GM23338 (cell line): ENCODE data around the gene IRGM. TPM values are rescaled to one million over a fixed set of nuclear protein-coding genes. Genes with fewer than 3 reads are reported as not detected.

Experiments
- ATAC-seq: fragments of 200-7000 bp; cut with Tn5 transposase; 3 replicates; pipeline ENCODE4 v1.9.1; 2020
- DNase-seq: peaks from one replicate; pipeline ENCODE4 v3.0.0-alpha.2; 2015; ENCODE audit warnings: low spot score
- H2AFZ ChIP-seq: fragments of 200-600 bp; sonication (generic); 2 replicates; pipeline ENCODE4 v1.8.0; 2016; ENCODE audit warnings: antibody characterized with exemption, mild to moderate bottlenecking, moderate library complexity
- H3F3A ChIP-seq: fragments of 200-600 bp; sonication (generic); replicated peaks from 2 replicates; pipeline ENCODE4 v1.8.0; 2017; ENCODE audit warnings: antibody characterized with exemption, mixed run types, low read depth
- H3K27ac ChIP-seq: fragments of 200-600 bp; sonication (generic); 2 replicates; pipeline ENCODE4 v1.6.1; 2016; ENCODE audit warnings: low read depth
- H3K27me3 ChIP-seq: fragments of 200-600 bp; sonication (generic); 2 replicates; pipeline ENCODE4 v1.8.0; 2016; ENCODE audit warnings: mild to moderate bottlenecking, mixed run types, moderate library complexity; ENCODE audit not compliant: insufficient read depth
- H3K36me3 ChIP-seq: fragments of 200-600 bp; sonication (generic); 2 replicates; pipeline ENCODE4 v1.8.0; 2016; ENCODE audit warnings: mild to moderate bottlenecking; ENCODE audit not compliant: insufficient read depth
- H3K4me1 ChIP-seq: fragments of 200-600 bp; sonication (generic); 2 replicates; pipeline ENCODE4 v1.8.0; 2016; ENCODE audit warnings: mild to moderate bottlenecking, moderate library complexity; ENCODE audit not compliant: insufficient read depth
- H3K4me2 ChIP-seq: fragments of 200-600 bp; sonication (generic); 2 replicates; pipeline ENCODE4 v1.7.1; 2017; ENCODE audit warnings: mixed run types
- H3K4me3 ChIP-seq: fragments of 200-600 bp; sonication (generic); 2 replicates; pipeline ENCODE4 v1.6.1; 2016; ENCODE audit warnings: mixed run types
- H3K79me2 ChIP-seq: fragments of 200-600 bp; sonication (generic); replicated peaks from 2 replicates; pipeline ENCODE4 v1.8.0; 2017; ENCODE audit warnings: mild to moderate bottlenecking; ENCODE audit not compliant: insufficient read depth
- H3K9me2 ChIP-seq: fragments of 200-600 bp; sonication (generic); 2 replicates; pipeline ENCODE4 v1.8.0; 2017; ENCODE audit not compliant: insufficient read depth
- H4K20me1 ChIP-seq: fragments of 200-600 bp; sonication (generic); replicated peaks from 2 replicates; pipeline ENCODE4 v1.8.0; 2017; ENCODE audit warnings: mild to moderate bottlenecking; ENCODE audit not compliant: insufficient read depth
- H3K27ac Mint-ChIP-seq: 2 replicates; pipeline ENCODE4 v1.8.0; 2020; ENCODE audit warnings: inconsistent platforms, mild to moderate bottlenecking, moderate library complexity, mixed read lengths
- H3K27me3 Mint-ChIP-seq: 3 replicates; pipeline ENCODE4 v1.8.0; 2022; ENCODE audit warnings: low read depth, mild to moderate bottlenecking, moderate library complexity, mixed read lengths, inconsistent platforms; ENCODE audit not compliant: insufficient read depth, poor library complexity
- H3K36me3 Mint-ChIP-seq: 3 replicates; pipeline ENCODE4 v1.8.0; 2021; ENCODE audit warnings: low read depth, mild to moderate bottlenecking, inconsistent platforms, moderate library complexity, mixed read lengths
- H3K4me1 Mint-ChIP-seq: 3 replicates; pipeline ENCODE4 v1.8.0; 2020; ENCODE audit warnings: mild to moderate bottlenecking, inconsistent platforms, mixed read lengths
- H3K4me3 Mint-ChIP-seq: 3 replicates; pipeline ENCODE4 v1.8.0; 2021; ENCODE audit warnings: moderate library complexity, mild to moderate bottlenecking, inconsistent platforms, mixed read lengths
- H3K9me3 Mint-ChIP-seq: 3 replicates; pipeline ENCODE4 v1.8.0; 2020; ENCODE audit warnings: moderate library complexity, mild to moderate bottlenecking, inconsistent platforms, mixed read lengths
- EZH2phosphoT487 ChIP-seq: fragments of 200-600 bp; sonication (generic); IDR thresholded peaks from one replicate; pipeline ENCODE4 v1.8.1; 2018; ENCODE audit warnings: antibody characterized with exemption; ENCODE audit not compliant: unreplicated experiment
- JUNB ChIP-seq: IDR thresholded peaks from one replicate; pipeline ENCODE4 v1.6.1; 2016; ENCODE audit warnings: antibody characterized with exemption; ENCODE audit not compliant: unreplicated experiment
- STAT1 ChIP-seq: IDR thresholded peaks from one replicate; pipeline ENCODE4 v1.6.1; 2016; ENCODE audit warnings: antibody characterized with exemption; ENCODE audit not compliant: unreplicated experiment
- polyA plus RNA-seq: library from polyadenylated mRNA; unstranded; fragments of >200 nt; fragmentation: Nextera tagmentation; extraction: Ambion mirVana; gene quantifications from 2 replicates; pipeline ENCODE4 v1.2.1, GENCODE V29; 2016
- total RNA-seq: library from RNA; depleted of rRNA; stranded (reverse); fragments of >200 nt; shearing (Covaris generic); gene quantifications from 2 replicates; pipeline ENCODE4 v1.2.3, GENCODE V29; 2014
- TF ChIP-seq, protein P1 (sequence below): IDR thresholded peaks from one replicate; pipeline ENCODE4 v1.6.1; 2018; ENCODE audit warnings: antibody characterized with exemption; ENCODE audit not compliant: unreplicated experiment
- TF ChIP-seq, protein P2 (sequence below): fragments of 250-450 bp; sonication (Bioruptor Pico); IDR thresholded peaks from 2 replicates; pipeline ENCODE4 v1.5.0; 2020; ENCODE audit warnings: mild to moderate bottlenecking, moderate library complexity

The IRGM gene
- total and polyA plus RNA-seq, 2 experiments from 2014 or later = not detected

DNA sequence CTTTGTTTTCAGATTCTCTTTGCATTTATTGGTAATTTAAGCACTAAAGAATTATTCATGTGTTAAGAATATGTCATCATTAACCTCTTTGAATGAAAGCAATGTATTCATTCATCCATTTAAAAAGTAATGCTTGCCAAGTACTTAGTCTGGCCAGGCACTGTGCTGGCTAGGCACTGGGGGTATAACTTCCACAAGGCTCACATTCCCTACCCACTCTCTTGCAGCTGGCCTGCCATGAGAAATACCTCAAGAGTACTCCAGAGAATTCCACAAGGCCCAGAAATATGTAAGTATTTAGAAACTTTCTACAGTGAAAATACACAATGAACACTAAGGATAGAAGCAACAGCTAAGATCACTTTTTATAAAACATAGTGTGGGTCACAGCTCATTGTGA is 33.0 kb downstream of the IRGM start:
- Histone ChIP-seq H3K4me1 (no peaks in the 10 kb centered on the region), H3K36me3 (no peaks in the 10 kb centered on the region; the same call in 1 of the 2 replicates), H3F3A (no peaks in the 10 kb centered on the region), H4K20me1 (no peaks in the 10 kb centered on the region), H3K27ac (no peak overlapping the region), H3K4me2 (no peak overlapping the region), H2AFZ (no peak overlapping the region), H3K27me3 (no peaks in the 10 kb centered on the region), H3K9me2 (no peaks in the 10 kb centered on the region), H3K79me2 (no peaks in the 10 kb centered on the region), H3K4me3 (no peak overlapping the region)
- Mint-ChIP-seq H3K4me3 (no peak overlapping the region), H3K27ac (no peak overlapping the region), H3K36me3 (no peaks in the 10 kb centered on the region; the same call in 2 of the 3 replicates), H3K9me3 (peaks cover 74% of the 10 kb centered on the region), H3K4me1 (no peaks in the 10 kb centered on the region; the same call in 2 of the 3 replicates), H3K27me3 (peaks cover 7% of the 10 kb centered on the region)
- ATAC-seq = no peak
- no peak for DNase-seq
- TF ChIP-seq, protein P1, sequence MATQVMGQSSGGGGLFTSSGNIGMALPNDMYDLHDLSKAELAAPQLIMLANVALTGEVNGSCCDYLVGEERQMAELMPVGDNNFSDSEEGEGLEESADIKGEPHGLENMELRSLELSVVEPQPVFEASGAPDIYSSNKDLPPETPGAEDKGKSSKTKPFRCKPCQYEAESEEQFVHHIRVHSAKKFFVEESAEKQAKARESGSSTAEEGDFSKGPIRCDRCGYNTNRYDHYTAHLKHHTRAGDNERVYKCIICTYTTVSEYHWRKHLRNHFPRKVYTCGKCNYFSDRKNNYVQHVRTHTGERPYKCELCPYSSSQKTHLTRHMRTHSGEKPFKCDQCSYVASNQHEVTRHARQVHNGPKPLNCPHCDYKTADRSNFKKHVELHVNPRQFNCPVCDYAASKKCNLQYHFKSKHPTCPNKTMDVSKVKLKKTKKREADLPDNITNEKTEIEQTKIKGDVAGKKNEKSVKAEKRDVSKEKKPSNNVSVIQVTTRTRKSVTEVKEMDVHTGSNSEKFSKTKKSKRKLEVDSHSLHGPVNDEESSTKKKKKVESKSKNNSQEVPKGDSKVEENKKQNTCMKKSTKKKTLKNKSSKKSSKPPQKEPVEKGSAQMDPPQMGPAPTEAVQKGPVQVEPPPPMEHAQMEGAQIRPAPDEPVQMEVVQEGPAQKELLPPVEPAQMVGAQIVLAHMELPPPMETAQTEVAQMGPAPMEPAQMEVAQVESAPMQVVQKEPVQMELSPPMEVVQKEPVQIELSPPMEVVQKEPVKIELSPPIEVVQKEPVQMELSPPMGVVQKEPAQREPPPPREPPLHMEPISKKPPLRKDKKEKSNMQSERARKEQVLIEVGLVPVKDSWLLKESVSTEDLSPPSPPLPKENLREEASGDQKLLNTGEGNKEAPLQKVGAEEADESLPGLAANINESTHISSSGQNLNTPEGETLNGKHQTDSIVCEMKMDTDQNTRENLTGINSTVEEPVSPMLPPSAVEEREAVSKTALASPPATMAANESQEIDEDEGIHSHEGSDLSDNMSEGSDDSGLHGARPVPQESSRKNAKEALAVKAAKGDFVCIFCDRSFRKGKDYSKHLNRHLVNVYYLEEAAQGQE = no peak
- TF ChIP-seq STAT1 = no peak
- no peak for TF ChIP-seq EZH2phosphoT487

DNA sequence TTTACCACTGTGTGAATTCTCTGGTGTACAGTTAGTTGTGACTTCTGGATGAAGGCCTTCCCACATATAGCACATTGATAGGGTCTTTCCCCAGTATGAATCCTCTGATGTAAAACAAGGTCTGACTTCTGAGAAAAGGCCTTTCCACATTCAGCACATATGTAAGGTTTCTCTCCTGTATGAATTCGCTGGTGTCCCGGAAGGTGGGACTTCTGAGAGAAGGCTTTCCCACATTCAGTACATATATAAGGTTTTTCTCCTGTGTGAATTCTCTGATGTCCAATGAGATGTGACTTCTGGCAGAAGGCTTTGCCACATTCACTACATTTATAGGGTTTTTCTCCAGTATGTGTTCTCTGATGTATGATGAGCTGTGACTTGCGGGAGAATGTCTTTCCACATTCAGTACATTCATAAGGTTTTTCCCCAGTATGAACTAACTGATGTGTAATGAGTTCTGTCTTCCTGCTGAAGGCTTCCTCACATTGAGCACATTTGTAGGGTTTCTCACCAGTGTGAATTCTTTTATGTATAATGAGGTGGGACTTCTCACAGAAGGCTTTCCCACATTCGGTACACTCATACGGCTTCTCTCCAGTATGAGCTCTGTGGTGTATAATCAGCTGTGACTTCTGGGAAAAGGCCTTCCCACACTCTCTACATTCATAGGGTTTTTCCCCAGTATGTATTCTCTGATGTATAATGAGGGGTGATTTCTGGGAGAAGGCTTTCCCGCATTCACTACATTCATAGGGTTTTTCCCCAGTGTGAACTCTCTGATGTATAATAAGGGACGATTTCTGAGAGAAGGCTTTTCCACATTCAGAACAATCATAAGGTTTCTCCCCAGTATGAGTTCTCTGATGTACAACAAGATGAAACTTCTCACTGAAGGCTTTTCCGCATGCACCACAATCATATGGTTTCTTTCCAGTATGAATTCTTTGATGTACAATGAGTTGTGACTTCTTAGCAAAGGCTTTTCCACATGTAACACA is 49.4 kb downstream of the IRGM start:
- Mint-ChIP-seq H3K4me3 (no peak overlapping the region), H3K27ac (no peak overlapping the region), H3K4me1 (no peaks in the 10 kb centered on the region), H3K9me3 (peaks cover 99% of the 10 kb centered on the region), H3K36me3 (peaks cover 83% of the 10 kb centered on the region), H3K27me3 (peaks cover 3% of the 10 kb centered on the region)
- H3K27me3 ChIP-seq = no peaks in the 10 kb centered on the region
- no peak overlapping the region for H2AFZ ChIP-seq
- H3K4me1 ChIP-seq = no peaks in the 10 kb centered on the region
- peak overlapping the region; percentile 5; the same call in 1 of the 2 replicates for H3K4me3 ChIP-seq
- DNase-seq (peak; percentile 11), ATAC-seq (no peak)
- no peak overlapping the region for H3K4me2 ChIP-seq
- no peaks in the 10 kb centered on the region for H4K20me1 ChIP-seq
- no peaks in the 10 kb centered on the region for H3K79me2 ChIP-seq
- TF ChIP-seq, protein P2, sequence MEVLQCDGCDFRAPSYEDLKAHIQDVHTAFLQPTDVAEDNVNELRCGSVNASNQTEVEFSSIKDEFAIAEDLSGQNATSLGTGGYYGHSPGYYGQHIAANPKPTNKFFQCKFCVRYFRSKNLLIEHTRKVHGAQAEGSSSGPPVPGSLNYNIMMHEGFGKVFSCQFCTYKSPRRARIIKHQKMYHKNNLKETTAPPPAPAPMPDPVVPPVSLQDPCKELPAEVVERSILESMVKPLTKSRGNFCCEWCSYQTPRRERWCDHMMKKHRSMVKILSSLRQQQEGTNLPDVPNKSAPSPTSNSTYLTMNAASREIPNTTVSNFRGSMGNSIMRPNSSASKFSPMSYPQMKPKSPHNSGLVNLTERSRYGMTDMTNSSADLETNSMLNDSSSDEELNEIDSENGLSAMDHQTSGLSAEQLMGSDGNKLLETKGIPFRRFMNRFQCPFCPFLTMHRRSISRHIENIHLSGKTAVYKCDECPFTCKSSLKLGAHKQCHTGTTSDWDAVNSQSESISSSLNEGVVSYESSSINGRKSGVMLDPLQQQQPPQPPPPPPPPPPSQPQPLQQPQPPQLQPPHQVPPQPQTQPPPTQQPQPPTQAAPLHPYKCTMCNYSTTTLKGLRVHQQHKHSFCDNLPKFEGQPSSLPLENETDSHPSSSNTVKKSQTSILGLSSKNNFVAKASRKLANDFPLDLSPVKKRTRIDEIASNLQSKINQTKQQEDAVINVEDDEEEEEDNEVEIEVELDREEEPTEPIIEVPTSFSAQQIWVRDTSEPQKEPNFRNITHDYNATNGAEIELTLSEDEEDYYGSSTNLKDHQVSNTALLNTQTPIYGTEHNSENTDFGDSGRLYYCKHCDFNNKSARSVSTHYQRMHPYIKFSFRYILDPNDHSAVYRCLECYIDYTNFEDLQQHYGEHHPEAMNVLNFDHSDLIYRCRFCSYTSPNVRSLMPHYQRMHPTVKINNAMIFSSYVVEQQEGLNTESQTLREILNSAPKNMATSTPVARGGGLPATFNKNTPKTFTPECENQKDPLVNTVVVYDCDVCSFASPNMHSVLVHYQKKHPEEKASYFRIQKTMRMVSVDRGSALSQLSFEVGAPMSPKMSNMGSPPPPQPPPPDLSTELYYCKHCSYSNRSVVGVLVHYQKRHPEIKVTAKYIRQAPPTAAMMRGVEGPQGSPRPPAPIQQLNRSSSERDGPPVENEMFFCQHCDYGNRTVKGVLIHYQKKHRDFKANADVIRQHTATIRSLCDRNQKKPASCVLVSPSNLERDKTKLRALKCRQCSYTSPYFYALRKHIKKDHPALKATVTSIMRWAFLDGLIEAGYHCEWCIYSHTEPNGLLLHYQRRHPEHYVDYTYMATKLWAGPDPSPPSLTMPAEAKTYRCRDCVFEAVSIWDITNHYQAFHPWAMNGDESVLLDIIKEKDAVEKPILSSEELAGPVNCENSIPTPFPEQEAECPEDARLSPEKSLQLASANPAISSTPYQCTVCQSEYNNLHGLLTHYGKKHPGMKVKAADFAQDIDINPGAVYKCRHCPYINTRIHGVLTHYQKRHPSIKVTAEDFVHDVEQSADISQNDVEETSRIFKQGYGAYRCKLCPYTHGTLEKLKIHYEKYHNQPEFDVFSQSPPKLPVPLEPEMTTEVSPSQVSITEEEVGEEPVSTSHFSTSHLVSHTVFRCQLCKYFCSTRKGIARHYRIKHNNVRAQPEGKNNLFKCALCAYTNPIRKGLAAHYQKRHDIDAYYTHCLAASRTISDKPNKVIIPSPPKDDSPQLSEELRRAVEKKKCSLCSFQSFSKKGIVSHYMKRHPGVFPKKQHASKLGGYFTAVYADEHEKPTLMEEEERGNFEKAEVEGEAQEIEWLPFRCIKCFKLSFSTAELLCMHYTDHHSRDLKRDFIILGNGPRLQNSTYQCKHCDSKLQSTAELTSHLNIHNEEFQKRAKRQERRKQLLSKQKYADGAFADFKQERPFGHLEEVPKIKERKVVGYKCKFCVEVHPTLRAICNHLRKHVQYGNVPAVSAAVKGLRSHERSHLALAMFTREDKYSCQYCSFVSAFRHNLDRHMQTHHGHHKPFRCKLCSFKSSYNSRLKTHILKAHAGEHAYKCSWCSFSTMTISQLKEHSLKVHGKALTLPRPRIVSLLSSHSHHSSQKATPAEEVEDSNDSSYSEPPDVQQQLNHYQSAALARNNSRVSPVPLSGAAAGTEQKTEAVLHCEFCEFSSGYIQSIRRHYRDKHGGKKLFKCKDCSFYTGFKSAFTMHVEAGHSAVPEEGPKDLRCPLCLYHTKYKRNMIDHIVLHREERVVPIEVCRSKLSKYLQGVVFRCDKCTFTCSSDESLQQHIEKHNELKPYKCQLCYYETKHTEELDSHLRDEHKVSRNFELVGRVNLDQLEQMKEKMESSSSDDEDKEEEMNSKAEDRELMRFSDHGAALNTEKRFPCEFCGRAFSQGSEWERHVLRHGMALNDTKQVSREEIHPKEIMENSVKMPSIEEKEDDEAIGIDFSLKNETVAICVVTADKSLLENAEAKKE (CRISPR knock-in tag) = no peak
- no peak for TF ChIP-seq JUNB
- H3F3A ChIP-seq = no peaks in the 10 kb centered on the region
- H3K36me3 ChIP-seq = peaks cover 78% of the 10 kb centered on the region
- H3K27ac ChIP-seq = no peak overlapping the region
- no peaks in the 10 kb centered on the region for H3K9me2 ChIP-seq
